ENCODE data around the gene EFNA2. TPM values are rescaled to one million over a fixed set of nuclear protein-coding genes. Genes with fewer than 3 reads are reported as not detected.
A peak's percentile ranks its signal among the peaks of the same experiment; 100 is the strongest.

The EFNA2 gene
- total and polyA plus RNA-seq, 2 of the 4 experiments (the other 2 are of a cell fraction), result not detected

DNA sequence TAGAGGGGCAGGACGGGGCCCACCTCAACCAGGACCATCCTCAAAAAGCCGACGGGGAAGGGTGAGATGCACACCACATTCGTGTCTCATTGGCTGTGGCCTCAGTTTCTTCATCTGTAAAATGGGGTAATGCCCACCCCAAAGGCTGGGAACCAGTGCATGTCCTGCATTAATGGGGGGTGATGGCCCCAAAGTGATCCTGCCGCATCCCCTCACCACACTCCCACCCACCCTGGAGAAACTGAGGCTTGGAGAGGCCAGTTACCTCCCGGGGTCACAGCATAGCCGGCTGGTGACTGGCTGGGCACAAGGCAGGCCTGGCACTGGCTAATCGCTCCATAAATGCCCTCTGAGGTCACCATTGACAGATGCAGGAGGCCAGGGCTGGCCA, 37.9 kb upstream of the EFNA2 start:
- WGBS, 2 experiments (ENCODE audit: extremely low coverage in 2 of 2, insufficient read length in 1 of 2), result 48% methylated on average over 3 of the region's 8 CpGs; no CpG with 5 or more reads in 1 of the 2 experiments
- Histone ChIP-seq H3K4me3 (ENCODE audit: insufficient read depth, low read depth, low read length) (peak overlapping the region; percentile 54), H4K8ac (ENCODE audit: low read depth in 2 of 2, low read length in 2 of 2) (peak overlapping the region in 1 of 2 experiments; percentile 11; a peak in 1 of 4 replicates), H3K79me1 (ENCODE audit: low read depth in 1 of 2, low read length in 2 of 2) (peaks cover 0 to 46% of the 10 kb centered on the region in 2 experiments; a peak in 2 of 4 replicates), H3K23ac (ENCODE audit: low read depth, low read length) (0 out of 2 replicates have a peak overlapping the region, but pooled peaks have one; percentile 75), H3K9me3 (ENCODE audit: control insufficient read depth, insufficient read depth, low read length) (no peaks in the 10 kb centered on the region), H3K27ac (ENCODE audit: insufficient read depth, low read length) (peak overlapping the region; percentile 97), H3K9ac (ENCODE audit: low read depth, low read length) (no peak overlapping the region), H3K27me3 (ENCODE audit: control insufficient read depth, insufficient read depth, low read length) (no peaks in the 10 kb centered on the region), H3K9me1 (ENCODE audit: insufficient read depth, low read length) (no peaks in the 10 kb centered on the region), H2BK5ac (ENCODE audit: low read depth, low read length, poor library complexity, severe bottlenecking) (peak overlapping the region; percentile 93), H2BK120ac (ENCODE audit: low read depth, low read length) (peak overlapping the region; percentile 76; the same call in 1 of the 2 replicates), H2BK20ac (ENCODE audit: low read depth, low read length) (peak overlapping the region; percentile 25; the same call in 1 of the 2 replicates), H4K91ac (ENCODE audit: insufficient read depth, low read depth, low read length) (0 out of 2 replicates have a peak overlapping the region, but pooled peaks have one; percentile 10), H2AFZ (replicated peaks; ENCODE audit: low read length, poor library complexity) (peak overlapping the region; percentile 92), H3K56ac (ENCODE audit: extremely low read depth, insufficient read depth, low read length) (peak overlapping the region; percentile 37; the same call in 1 of the 2 replicates), H3K4me1 (ENCODE audit: control insufficient read depth, insufficient read depth, low read length) (peaks cover 14% of the 10 kb centered on the region), H2AK5ac (ENCODE audit: low read depth, low read length) (peak overlapping the region; percentile 32), H3K4me2 (ENCODE audit: low read depth, low read length) (peak overlapping the region; percentile 89), H3K4ac (ENCODE audit: low read depth, low read length) (peak overlapping the region; percentile 90), H3K14ac (replicated peaks; ENCODE audit: low read depth, low read length) (no peak overlapping the region; the same call in 1 of the 2 replicates), H2AK9ac (replicated peaks; ENCODE audit: low read depth, low read length, poor library complexity) (peak overlapping the region; percentile 97), H3K18ac (ENCODE audit: low read depth, low read length) (no peak overlapping the region), H4K5ac (ENCODE audit: low read depth, low read length) (no peak overlapping the region), H3K36me3 (ENCODE audit: control insufficient read depth, insufficient read depth, low read length) (peaks cover 21% of the 10 kb centered on the region), H4K20me1 (ENCODE audit: insufficient read depth, low read length) (peaks cover 50% of the 10 kb centered on the region), H2BK15ac (ENCODE audit: low read depth, low read length) (peak overlapping the region; percentile 30; the same call in 1 of the 3 replicates)
- CTCF ChIA-PET, result no interaction called here
- intact Hi-C loops (cut with micrococcal nuclease) (loop anchor here (1.0 kb wide), 1 partner anchor 19 kb away; no protein-coding TSS in a partner anchor), dilution Hi-C loops (cut with HindIII; ENCODE audit: low sequenced_read_pairs, unreplicated experiment) (no loop called here), in situ Hi-C loops (cut with MboI; ENCODE audit: low sequenced_read_pairs) (no loop called here)
- no peak for DNase-seq
- POLR2A ChIA-PET (ENCODE audit: unreplicated experiment), result no interaction called here
- no TSS peak for BruUV-seq (replicated peaks)
- ATAC-seq (ENCODE audit: low read depth), result no peak
- TF ChIP-seq RFX5 (IDR thresholded peaks at IDR 0.05; ENCODE audit: low read depth, low read length) (no peak), SMC3 (IDR thresholded peaks at IDR 0.05; ENCODE audit: low read depth, low read length) (no peak), RCOR1 (IDR thresholded peaks at IDR 0.05; ENCODE audit: insufficient replicate concordance, low read length) (no peak), CEBPB (IDR thresholded peaks at IDR 0.05; ENCODE audit: low read depth, low read length) (no peak), RAD21 (IDR thresholded peaks at IDR 0.05; ENCODE audit: low read length) (no peak), MXI1 (IDR thresholded peaks at IDR 0.05; ENCODE audit: borderline replicate concordance, low read depth, low read length) (no peak)
- TF ChIP-seq, protein P1, sequence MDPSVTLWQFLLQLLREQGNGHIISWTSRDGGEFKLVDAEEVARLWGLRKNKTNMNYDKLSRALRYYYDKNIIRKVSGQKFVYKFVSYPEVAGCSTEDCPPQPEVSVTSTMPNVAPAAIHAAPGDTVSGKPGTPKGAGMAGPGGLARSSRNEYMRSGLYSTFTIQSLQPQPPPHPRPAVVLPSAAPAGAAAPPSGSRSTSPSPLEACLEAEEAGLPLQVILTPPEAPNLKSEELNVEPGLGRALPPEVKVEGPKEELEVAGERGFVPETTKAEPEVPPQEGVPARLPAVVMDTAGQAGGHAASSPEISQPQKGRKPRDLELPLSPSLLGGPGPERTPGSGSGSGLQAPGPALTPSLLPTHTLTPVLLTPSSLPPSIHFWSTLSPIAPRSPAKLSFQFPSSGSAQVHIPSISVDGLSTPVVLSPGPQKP (IDR thresholded peaks at IDR 0.05; ENCODE audit: borderline replicate concordance, low read depth, low read length), result no peak
- TF ChIP-seq, protein P2, sequence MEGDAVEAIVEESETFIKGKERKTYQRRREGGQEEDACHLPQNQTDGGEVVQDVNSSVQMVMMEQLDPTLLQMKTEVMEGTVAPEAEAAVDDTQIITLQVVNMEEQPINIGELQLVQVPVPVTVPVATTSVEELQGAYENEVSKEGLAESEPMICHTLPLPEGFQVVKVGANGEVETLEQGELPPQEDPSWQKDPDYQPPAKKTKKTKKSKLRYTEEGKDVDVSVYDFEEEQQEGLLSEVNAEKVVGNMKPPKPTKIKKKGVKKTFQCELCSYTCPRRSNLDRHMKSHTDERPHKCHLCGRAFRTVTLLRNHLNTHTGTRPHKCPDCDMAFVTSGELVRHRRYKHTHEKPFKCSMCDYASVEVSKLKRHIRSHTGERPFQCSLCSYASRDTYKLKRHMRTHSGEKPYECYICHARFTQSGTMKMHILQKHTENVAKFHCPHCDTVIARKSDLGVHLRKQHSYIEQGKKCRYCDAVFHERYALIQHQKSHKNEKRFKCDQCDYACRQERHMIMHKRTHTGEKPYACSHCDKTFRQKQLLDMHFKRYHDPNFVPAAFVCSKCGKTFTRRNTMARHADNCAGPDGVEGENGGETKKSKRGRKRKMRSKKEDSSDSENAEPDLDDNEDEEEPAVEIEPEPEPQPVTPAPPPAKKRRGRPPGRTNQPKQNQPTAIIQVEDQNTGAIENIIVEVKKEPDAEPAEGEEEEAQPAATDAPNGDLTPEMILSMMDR (conservative IDR thresholded peaks at IDR 0.05; ENCODE audit: low read depth, low read length), result no peak

All from IMR-90 (cell line).